Measurements from ENCODE around the gene GRID1. TPM values are rescaled to one million over a fixed set of nuclear protein-coding genes. Genes with fewer than 3 reads are reported as not detected.

GRID1 gene
- total and polyA plus RNA-seq, 2 experiments from 2014 or later = not detected

DNA sequence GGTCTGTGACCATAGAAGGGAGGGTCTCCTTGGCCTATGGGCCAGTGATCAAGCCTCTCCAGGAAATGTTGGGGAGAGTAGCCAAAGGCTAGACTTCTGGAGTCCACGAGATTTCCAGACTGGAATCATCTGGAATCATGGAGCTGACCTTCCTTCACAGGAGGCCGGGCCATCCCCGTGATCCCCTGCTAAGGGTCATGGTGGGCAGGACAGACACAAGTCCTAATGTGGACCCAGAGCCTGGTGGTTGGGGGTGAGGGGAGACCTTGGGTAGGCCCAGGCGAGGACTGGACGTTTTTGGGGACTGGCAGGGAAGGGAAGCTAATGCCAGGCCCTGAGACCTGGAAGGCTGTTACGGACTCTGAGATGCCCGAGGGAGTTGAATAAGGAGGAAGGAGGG lies 9.8 kb upstream of the GRID1 start:
- Histone ChIP-seq H3K4me1 (ENCODE audit: insufficient read depth) (no peaks in the 10 kb centered on the region), H2AFZ (no peak overlapping the region), H3K27me3 (replicated peaks; ENCODE audit: insufficient read depth) (peaks cover 22% of the 10 kb centered on the region), H3K9ac (no peak overlapping the region), H3F3A (ENCODE audit: insufficient read depth) (no peaks in the 10 kb centered on the region), H3K27ac (no peak overlapping the region), H3K79me2 (ENCODE audit: insufficient read depth) (no peaks in the 10 kb centered on the region), H3K9me2 (ENCODE audit: insufficient read depth) (no peaks in the 10 kb centered on the region), H4K20me1 (ENCODE audit: insufficient read depth) (no peaks in the 10 kb centered on the region), H3K9me3 (ENCODE audit: low read depth) (no peaks in the 10 kb centered on the region), H3K4me3 (no peak overlapping the region), H3K36me3 (ENCODE audit: low read depth) (no peaks in the 10 kb centered on the region), H3K4me2 (ENCODE audit: unreplicated experiment) (no peak overlapping the region)
- no peak for TF ChIP-seq EZH2 (IDR thresholded peaks at IDR 0.05; ENCODE audit: insufficient read depth, poor library complexity, severe bottlenecking)
- TF ChIP-seq EZH2phosphoT487 (IDR thresholded peaks at IDR 0.05; ENCODE audit: insufficient read depth, low read depth) = no peak
- in situ Hi-C loops (cut with MboI) = loop anchor here (10.0 kb wide), 1 partner anchor 1832 kb away; no protein-coding TSS in a partner anchor
- no peak for DNase-seq
- WGBS, 2 experiments (ENCODE audit: low coverage in 1 of 2, low lambda C conversion rate in 2 of 2, missing lambda C conversion rate in 2 of 2) = 69 to 78% methylated on average over 7 of the region's 7 CpGs

DNA sequence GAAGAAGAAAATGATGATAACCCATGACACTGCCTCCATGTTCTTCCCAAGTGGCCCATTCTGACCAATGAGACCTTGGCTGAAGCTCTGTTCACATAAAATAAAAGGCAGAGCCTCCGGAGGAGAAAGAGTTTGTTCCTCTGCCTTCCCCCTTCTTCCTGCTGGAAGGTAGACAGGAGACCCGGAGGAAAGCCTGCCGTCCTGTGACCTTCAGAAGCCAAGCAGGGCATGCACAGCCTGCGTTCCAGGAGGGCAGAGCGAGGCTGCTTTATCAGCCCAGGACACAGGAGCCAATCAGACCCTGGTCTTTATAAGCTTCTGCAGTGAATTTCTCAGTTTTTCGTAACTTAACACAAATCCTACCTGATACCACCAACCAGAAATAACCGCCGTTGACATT lies 8.6 kb upstream of the GRID1 start:
- no peak for DNase-seq
- in situ Hi-C loops (cut with MboI) = loop anchor here (10.0 kb wide), 1 partner anchor 1830 kb away; no protein-coding TSS in a partner anchor
- Histone ChIP-seq H3K4me1 (ENCODE audit: insufficient read depth) (no peaks in the 10 kb centered on the region), H3K27ac (no peak overlapping the region), H3K79me2 (ENCODE audit: insufficient read depth) (no peaks in the 10 kb centered on the region), H3K36me3 (ENCODE audit: low read depth) (no peaks in the 10 kb centered on the region), H3K9me3 (ENCODE audit: low read depth) (no peaks in the 10 kb centered on the region), H2AFZ (no peak overlapping the region), H3K9ac (no peak overlapping the region), H3K4me3 (no peak overlapping the region), H3K4me2 (ENCODE audit: unreplicated experiment) (no peak overlapping the region), H3K27me3 (replicated peaks; ENCODE audit: insufficient read depth) (peaks cover 29% of the 10 kb centered on the region), H3F3A (ENCODE audit: insufficient read depth) (no peaks in the 10 kb centered on the region), H3K9me2 (ENCODE audit: insufficient read depth) (no peaks in the 10 kb centered on the region), H4K20me1 (ENCODE audit: insufficient read depth) (no peaks in the 10 kb centered on the region)
- 57 to 63% methylated on average over 8 of the region's 8 CpGs for WGBS, 2 experiments (ENCODE audit: low coverage in 1 of 2, low lambda C conversion rate in 2 of 2, missing lambda C conversion rate in 2 of 2)
- TF ChIP-seq EZH2 (IDR thresholded peaks at IDR 0.05; ENCODE audit: insufficient read depth, poor library complexity, severe bottlenecking) (no peak), EZH2phosphoT487 (IDR thresholded peaks at IDR 0.05; ENCODE audit: insufficient read depth, low read depth) (no peak)

DNA sequence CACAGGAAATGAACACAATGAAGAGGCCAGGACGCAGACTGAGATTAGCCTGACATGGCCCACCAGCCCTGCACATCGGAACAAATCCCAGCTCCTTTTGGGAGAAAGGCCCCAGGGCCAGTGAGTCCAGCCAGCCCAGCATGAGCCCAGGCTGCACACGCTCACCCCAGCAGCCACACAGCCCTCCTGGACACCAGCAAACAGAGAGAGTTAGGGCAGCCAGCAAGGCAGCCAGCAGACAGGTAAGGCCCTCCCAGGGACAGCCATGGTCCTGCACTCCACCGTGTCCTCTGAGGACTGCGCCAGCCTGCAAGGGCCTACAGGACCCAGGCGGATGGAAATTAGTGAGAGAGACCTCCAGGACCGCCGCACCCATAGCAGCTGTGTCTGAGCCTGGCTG lies 8.1 kb upstream of the GRID1 start:
- no peak overlapping the region for H3K27ac ChIP-seq
- H3K9me2 ChIP-seq (ENCODE audit: insufficient read depth) = no peaks in the 10 kb centered on the region
- H3K4me3 ChIP-seq = no peak overlapping the region
- no peak for DNase-seq
- H3K79me2 ChIP-seq (ENCODE audit: insufficient read depth) = no peaks in the 10 kb centered on the region
- in situ Hi-C loops (cut with MboI) = loop anchor here (10.0 kb wide), 1 partner anchor 1830 kb away; no protein-coding TSS in a partner anchor
- H3K4me1 ChIP-seq (ENCODE audit: insufficient read depth) = no peaks in the 10 kb centered on the region
- H3K36me3 ChIP-seq (ENCODE audit: low read depth) = no peaks in the 10 kb centered on the region
- peaks cover 29% of the 10 kb centered on the region for H3K27me3 ChIP-seq (replicated peaks; ENCODE audit: insufficient read depth)
- WGBS, 2 experiments (ENCODE audit: low coverage in 1 of 2, low lambda C conversion rate in 2 of 2, missing lambda C conversion rate in 2 of 2) = 58 to 60% methylated on average over 8 of the region's 8 CpGs
- H4K20me1 ChIP-seq (ENCODE audit: insufficient read depth) = no peaks in the 10 kb centered on the region
- no peaks in the 10 kb centered on the region for H3K9me3 ChIP-seq (ENCODE audit: low read depth)
- no peak overlapping the region for H2AFZ ChIP-seq
- no peak overlapping the region for H3K9ac ChIP-seq
- no peaks in the 10 kb centered on the region for H3F3A ChIP-seq (ENCODE audit: insufficient read depth)
- no peak for TF ChIP-seq EZH2 (IDR thresholded peaks at IDR 0.05; ENCODE audit: insufficient read depth, poor library complexity, severe bottlenecking)
- H3K4me2 ChIP-seq (ENCODE audit: unreplicated experiment) = no peak overlapping the region

DNA sequence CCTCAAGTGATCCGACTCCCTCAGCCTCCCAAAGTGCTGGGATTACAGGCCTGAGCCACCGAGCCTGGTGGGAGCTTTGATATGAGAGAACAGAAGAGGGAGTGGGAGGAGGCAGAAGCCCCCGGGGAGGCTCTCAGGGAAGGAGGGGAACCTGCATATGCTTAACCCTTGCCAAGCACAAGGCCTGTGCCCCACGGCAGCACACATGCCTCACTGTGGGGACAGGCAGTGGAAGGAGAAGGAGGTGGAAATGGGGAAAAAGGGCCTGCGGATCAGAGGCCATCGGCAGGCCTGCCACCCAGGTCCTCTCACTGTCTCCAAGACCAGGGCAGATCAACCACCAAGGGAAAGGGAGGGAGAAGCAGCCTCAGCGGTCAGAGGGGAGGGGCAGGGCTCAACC lies 7.2 kb upstream of the GRID1 start:
- peaks cover 30% of the 10 kb centered on the region for H3K27me3 ChIP-seq (replicated peaks; ENCODE audit: insufficient read depth)
- H4K20me1 ChIP-seq (ENCODE audit: insufficient read depth) = no peaks in the 10 kb centered on the region
- H3K9ac ChIP-seq = no peak overlapping the region
- H3K9me3 ChIP-seq (ENCODE audit: low read depth) = no peaks in the 10 kb centered on the region
- DNase-seq = no peak
- H3K4me2 ChIP-seq (ENCODE audit: unreplicated experiment) = no peak overlapping the region
- no peaks in the 10 kb centered on the region for H3F3A ChIP-seq (ENCODE audit: insufficient read depth)
- H2AFZ ChIP-seq = no peak overlapping the region
- in situ Hi-C loops (cut with MboI) = loop anchor here (10.0 kb wide), 1 partner anchor 1829 kb away; no protein-coding TSS in a partner anchor
- H3K27ac ChIP-seq = no peak overlapping the region
- no peaks in the 10 kb centered on the region for H3K36me3 ChIP-seq (ENCODE audit: low read depth)
- H3K4me3 ChIP-seq = no peak overlapping the region
- WGBS, 2 experiments (ENCODE audit: low coverage in 1 of 2, low lambda C conversion rate in 2 of 2, missing lambda C conversion rate in 2 of 2) = 44 to 54% methylated on average over 7 of the region's 7 CpGs
- H3K4me1 ChIP-seq (ENCODE audit: insufficient read depth) = no peaks in the 10 kb centered on the region
- H3K9me2 ChIP-seq (ENCODE audit: insufficient read depth) = no peaks in the 10 kb centered on the region
- TF ChIP-seq EZH2phosphoT487 (IDR thresholded peaks at IDR 0.05; ENCODE audit: insufficient read depth, low read depth) (no peak), EZH2 (IDR thresholded peaks at IDR 0.05; ENCODE audit: insufficient read depth, poor library complexity, severe bottlenecking) (no peak)
- no peaks in the 10 kb centered on the region for H3K79me2 ChIP-seq (ENCODE audit: insufficient read depth)

DNA sequence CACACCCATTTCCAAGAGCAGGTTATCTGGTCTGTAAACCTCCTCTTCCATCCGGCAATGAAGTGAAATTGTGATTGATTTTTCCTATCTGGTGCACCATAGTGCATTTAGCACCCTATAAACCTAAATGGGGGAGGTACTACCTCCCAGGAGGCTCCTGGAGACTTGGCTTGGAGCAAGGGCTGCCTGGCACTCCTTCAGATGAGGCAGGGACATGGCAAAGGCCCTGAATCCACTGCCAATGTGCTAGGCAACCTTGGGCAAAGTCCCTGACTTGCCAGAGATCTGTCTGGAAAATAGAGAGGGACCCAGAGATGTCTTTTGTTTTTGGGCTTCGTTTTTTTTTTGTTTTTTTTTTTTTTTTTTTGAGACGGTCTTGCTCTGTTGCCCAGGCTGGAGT lies 6.7 kb upstream of the GRID1 start:
- no peak for DNase-seq
- Histone ChIP-seq H3K36me3 (ENCODE audit: low read depth) (no peaks in the 10 kb centered on the region), H3K27me3 (replicated peaks; ENCODE audit: insufficient read depth) (peaks cover 30% of the 10 kb centered on the region), H3K9me2 (ENCODE audit: insufficient read depth) (no peaks in the 10 kb centered on the region), H3K9me3 (ENCODE audit: low read depth) (no peaks in the 10 kb centered on the region), H3K4me3 (no peak overlapping the region), H3K9ac (no peak overlapping the region), H3K27ac (no peak overlapping the region), H4K20me1 (ENCODE audit: insufficient read depth) (no peaks in the 10 kb centered on the region), H3F3A (ENCODE audit: insufficient read depth) (no peaks in the 10 kb centered on the region), H3K79me2 (ENCODE audit: insufficient read depth) (no peaks in the 10 kb centered on the region), H3K4me1 (ENCODE audit: insufficient read depth) (no peaks in the 10 kb centered on the region), H3K4me2 (ENCODE audit: unreplicated experiment) (no peak overlapping the region), H2AFZ (no peak overlapping the region)
- 38 to 43% methylated on average over 2 to 3 of the region's 3 CpGs for WGBS, 2 experiments (ENCODE audit: low coverage in 1 of 2, low lambda C conversion rate in 2 of 2, missing lambda C conversion rate in 2 of 2)
- no peak for TF ChIP-seq EZH2 (IDR thresholded peaks at IDR 0.05; ENCODE audit: insufficient read depth, poor library complexity, severe bottlenecking)
- no peak for TF ChIP-seq EZH2phosphoT487 (IDR thresholded peaks at IDR 0.05; ENCODE audit: insufficient read depth, low read depth)
- in situ Hi-C loops (cut with MboI) = loop anchor here (10.0 kb wide), 1 partner anchor 1828 kb away; no protein-coding TSS in a partner anchor
